HEK293T (cell line): ENCODE data around the gene RC3H1.

Source experiments
- ELF4 ChIP-seq: fragments of 450-650 bp; IDR thresholded peaks from 2 replicates; pipeline ENCODE4 v1.6.1; 2017; ENCODE audit warnings: antibody characterized with exemption
- SP1 ChIP-seq: fragments of 450-650 bp; IDR thresholded peaks from 2 replicates; pipeline ENCODE4 v1.6.1; 2017
- SUZ12 ChIP-seq: fragments of 450-650 bp; IDR thresholded peaks from 2 replicates; pipeline ENCODE4 v1.6.1; 2016; ENCODE audit warnings: mild to moderate bottlenecking

DNA sequence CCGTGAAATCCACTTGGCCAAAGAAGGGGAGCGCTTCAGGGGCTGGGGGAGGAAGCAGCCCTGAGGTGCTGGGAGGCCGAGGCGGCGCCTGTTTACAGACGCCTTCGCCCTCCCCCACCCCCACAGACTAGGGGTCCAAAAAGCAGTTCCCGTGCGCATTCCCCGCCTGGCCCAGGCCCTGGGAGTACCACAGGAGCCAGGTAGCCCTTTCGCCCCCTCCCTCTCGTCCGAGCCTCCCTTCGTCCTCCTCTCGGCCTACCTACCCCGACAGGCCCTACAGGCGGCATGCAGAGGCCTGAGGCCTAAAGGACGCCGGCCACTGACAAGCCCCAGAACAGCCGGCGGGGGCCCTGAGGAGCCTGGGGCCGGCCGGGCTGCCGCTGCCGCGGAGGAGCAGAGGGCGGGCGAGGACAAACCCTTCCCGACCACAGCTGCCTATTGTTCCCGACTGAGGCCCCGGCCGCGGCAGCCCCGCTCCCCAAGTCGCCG, 522 bp downstream of the RC3H1 start:
- no peak for TF ChIP-seq SP1
- TF ChIP-seq SUZ12 = no peak
- TF ChIP-seq ELF4 = no peak
